Stimulated activated CD8-positive, alpha-beta memory T cell treated with anti-CD3 and anti-CD28 coated beads, Interleukin-15, amount 100 ng/mL, for 4 hours (primary cell): Measurements from ENCODE around the gene CDH15.
"Not testable (repeated sequence)": the region's sequence is repeated elsewhere in the genome, so short reads cannot be mapped to it uniquely, and the experiment has no call there.

ENCODE experiments used
- DNase-seq, 2 donors: peaks; one replicate each; pipeline ENCODE4 v3.0.0-alpha.2; 2020; ENCODE audit warnings: low read depth in 2 of 2

Gene CDH15

GRCh38 chr16:89233678-89234490, 62.3 kb downstream of the CDH15 start:
- DNase-seq = no peak

DNA sequence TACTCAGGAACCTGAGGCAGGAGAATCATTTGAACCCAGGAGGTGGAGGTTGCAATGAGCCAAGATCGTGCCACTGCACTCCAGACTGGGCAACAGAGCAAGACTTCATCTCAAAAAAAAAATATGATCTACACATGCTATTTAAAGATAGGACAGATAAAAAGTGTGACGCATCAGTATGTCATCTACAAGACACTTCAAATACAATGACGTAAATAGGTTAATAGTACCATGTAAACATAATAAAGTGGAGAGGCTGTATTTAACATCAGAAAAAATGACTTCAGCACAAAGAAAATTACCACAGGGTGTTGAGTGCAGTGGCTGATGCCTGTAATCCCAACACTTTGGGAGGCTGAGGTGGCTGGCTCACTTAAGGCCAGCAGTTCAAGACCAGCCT, 66.2 kb downstream of the CDH15 start:
- DNase-seq = no peak

DNA sequence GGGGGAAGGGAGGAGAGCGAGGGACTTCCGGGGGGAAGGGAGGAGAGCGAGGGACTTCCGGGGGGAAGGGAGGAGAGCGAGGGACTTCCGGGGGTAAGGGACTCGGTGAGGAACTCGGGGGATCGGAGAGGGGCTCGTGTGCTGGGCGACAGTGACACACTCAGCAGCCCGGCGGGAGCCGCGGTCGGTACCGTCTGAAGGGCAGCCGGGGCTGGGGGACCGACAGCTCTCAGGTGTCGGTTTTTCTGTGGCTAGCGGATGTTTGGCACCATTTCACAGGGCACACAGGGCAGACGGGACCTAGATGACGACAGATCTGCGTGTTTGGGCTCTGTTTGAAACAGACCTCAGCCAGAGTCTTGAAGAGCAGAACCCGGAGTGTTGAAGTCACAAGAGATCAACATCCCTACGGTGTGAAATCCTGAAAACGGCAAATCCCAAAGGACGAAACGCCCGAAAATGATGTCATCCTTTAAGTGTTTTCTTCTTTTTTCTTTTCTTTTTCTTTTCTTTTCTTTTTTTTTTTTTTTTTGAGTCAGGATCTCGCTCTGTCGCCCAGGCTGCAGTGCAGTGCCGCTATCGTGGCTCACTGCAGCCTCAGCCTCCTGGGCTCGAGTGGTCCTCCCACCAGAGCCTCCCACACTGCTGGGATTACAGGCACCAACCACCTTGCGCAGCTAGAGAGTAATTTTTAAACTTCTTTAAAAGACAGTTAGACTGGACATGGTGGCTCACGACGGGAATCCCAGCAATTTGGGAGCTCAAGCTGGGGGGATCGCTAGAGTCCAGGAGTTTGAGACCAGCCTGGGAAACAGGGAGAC, 69.8 kb downstream of the CDH15 start:
- DNase-seq = peak; percentile 62

DNA sequence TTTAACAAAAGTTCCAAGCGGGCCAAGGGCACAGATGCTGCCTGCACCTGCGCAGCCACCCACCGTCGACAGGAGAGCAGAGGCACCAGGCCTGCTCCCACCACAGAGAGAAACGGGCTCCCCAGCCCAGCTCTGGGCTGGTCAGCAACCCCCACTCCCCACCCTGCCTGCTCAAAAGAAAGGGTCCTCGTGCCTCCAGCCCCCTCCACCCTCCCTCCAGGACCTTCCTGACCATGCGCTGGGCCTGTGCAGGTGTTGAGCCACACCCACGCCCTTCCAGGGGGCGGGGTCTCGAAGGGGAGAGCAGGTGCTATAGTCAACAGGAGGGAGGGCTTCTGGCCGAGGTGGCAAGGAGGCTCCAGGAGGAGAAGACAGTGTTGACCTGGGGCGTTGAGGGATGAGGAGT, 71.2 kb downstream of the CDH15 start:
- DNase-seq = no peak

DNA sequence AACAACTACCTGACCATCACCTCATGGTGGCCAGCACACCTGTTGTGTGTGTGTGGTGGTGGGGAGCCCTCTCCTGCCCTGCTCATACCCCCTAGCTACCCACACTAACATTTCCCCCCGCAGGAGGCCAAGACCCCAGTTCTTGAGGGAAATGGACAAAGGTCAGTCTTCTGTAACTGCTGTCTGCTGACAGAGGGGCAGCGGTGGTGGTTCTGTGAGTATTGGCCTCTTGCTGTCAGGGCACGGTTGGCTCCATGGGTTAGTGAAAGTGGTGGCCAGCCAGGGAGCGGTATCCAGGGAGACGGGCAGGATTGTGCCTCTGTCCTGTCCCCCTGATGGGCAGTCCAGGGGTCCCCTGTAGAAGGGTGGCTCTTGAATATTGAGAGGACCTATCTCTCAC, 72.1 kb downstream of the CDH15 start:
- DNase-seq = no peak

DNA sequence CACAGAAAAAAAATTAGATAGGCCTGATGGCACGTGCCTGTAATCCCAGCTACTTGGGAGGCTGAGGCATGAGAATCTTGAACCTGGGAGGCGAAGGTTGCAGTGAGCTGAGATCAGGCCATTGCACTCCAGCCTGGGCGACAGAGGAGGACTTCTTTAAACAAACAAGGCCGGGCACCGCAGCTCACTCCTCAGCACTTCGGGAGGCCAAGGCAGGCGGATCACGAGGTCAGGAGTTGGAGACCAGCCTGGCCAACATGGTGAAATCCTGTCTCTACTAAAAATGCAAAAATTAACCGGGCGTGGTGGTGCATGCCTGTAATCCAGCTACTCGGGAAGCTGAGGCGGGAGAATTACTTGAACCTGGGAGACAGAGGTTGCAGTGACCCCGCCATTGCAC, 72.7 kb downstream of the CDH15 start:
- DNase-seq = not testable (repeated sequence)

- DNase-seq = no peak
Observed at GRCh38 chr16:89244754-89245153, 73.2 kb downstream of the CDH15 start.
